ENCODE data around the gene JAK1. TPM values are rescaled to one million over a fixed set of nuclear protein-coding genes. Genes with fewer than 3 reads are reported as not detected.

Gene JAK1
- total and polyA plus RNA-seq, 8 donors: 15.5 to 89.8 (median 50.7) TPM

DNA sequence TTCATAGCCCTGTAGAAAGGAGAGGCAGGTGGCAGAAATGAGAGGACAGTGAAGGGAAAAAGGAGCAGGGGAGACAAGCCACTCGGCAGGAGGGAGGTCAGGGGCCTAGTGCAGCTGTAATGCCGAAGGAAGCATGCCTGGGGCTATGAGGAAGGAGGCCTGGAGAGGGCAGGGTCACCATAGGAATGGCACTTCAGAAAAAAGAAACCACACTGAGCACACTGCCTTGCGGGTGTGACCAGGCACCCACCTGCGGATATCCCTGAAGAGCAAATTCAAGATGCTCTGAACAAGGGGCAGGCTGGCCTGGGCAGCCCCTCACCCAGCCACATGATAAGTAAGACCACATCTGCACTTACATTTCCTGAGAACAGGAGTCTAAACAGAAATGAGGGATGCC is 104.7 kb downstream of the JAK1 start:
- Histone ChIP-seq H3K9me3 (no peaks in the 10 kb centered on the region), H3K27ac (no peak overlapping the region), H3K4me1 (peaks cover 0 to 4% (median 0%) of the 10 kb centered on the region in 3 donors), H3K27me3 (no peaks in the 10 kb centered on the region), H3K36me3 (peaks cover 0 to 43% (median 20%) of the 10 kb centered on the region in 3 donors), H3K4me3 (no peak overlapping the region)
- ATAC-seq: peak in 3 of 4 donors; percentile 67 to 74 (median 69)
- WGBS, 2 donors: 71 to 73% methylated on average over 4 of the region's 4 CpGs
- FAIRE-seq: no peak
- no peak for DNase-seq
- intact Hi-C loops (cut with DNase I): no loop called here
- TF ChIP-seq CTCF (IDR thresholded peaks at IDR 0.05): peak in 1 of 4 donors; percentile 10

- WGBS, 2 donors: 93 to 95% methylated on average over 4 of the region's 4 CpGs
- no peak for TF ChIP-seq CTCF (IDR thresholded peaks at IDR 0.05)
- no peaks in the 10 kb centered on the region for H3K27me3 ChIP-seq
- no peak overlapping the region for H3K27ac ChIP-seq
- H3K9me3 ChIP-seq: no peaks in the 10 kb centered on the region
- DNase-seq (no peak), FAIRE-seq (no peak), ATAC-seq (no peak)
- intact Hi-C loops (cut with DNase I): no loop called here
- H3K4me1 ChIP-seq: no peaks in the 10 kb centered on the region
- H3K36me3 ChIP-seq: peaks cover 0 to 52% (median 20%) of the 10 kb centered on the region in 3 donors
- no peak overlapping the region for H3K4me3 ChIP-seq
Measured at GRCh38 chr1:64857347-64857746, 109.0 kb downstream of the JAK1 start.

GRCh38 chr1:64856553-64856952 is 109.8 kb downstream of the JAK1 start:
- WGBS, 2 donors: 40 to 60% methylated on average over 10 of the region's 10 CpGs
- Histone ChIP-seq H3K4me1 (no peaks in the 10 kb centered on the region), H3K27ac (no peak overlapping the region), H3K36me3 (peaks cover 0 to 52% (median 20%) of the 10 kb centered on the region in 3 donors), H3K9me3 (no peaks in the 10 kb centered on the region), H3K27me3 (no peaks in the 10 kb centered on the region), H3K4me3 (no peak overlapping the region)
- DNase-seq (peak in 4 of 6 donors; percentile 44 to 74 (median 64)), ATAC-seq (peak; percentile 83 to 92 (median 86)), FAIRE-seq (no peak)
- no peak for TF ChIP-seq CTCF (IDR thresholded peaks at IDR 0.05)
- intact Hi-C loops (cut with DNase I): no loop called here

DNA sequence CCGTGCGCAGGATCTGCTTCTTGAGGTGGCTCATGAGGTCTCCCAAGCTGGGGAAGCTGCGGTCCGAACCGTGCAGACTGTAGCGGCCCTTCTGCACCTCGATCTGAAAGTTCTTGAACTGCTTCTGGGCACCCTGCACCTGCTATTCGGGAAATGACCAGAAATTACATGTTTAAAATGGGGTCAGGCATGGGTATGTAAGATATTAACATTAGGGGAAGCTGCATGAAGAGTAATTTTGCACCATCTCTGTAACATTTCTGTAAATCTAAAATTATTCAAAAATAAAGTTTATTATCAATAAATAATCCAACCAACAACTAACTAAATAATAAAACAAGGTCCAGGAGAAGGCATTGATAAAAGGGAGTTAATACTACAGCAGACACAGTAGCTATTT is 110.8 kb downstream of the JAK1 start:
- TF ChIP-seq CTCF (IDR thresholded peaks at IDR 0.05): no peak
- FAIRE-seq (no peak), DNase-seq (no peak), ATAC-seq (no peak)
- peaks cover 0 to 55% (median 20%) of the 10 kb centered on the region in 3 donors for H3K36me3 ChIP-seq
- no peaks in the 10 kb centered on the region for H3K9me3 ChIP-seq
- 86 to 97% methylated on average over 8 of the region's 8 CpGs for WGBS, 2 donors
- no peaks in the 10 kb centered on the region for H3K27me3 ChIP-seq
- intact Hi-C loops (cut with DNase I): no loop called here
- H3K4me3 ChIP-seq: no peak overlapping the region
- H3K4me1 ChIP-seq: no peaks in the 10 kb centered on the region
- H3K27ac ChIP-seq: no peak overlapping the region

GRCh38 chr1:64854674-64855073 is 111.7 kb downstream of the JAK1 start:
- no peak for ATAC-seq
- WGBS, 2 donors: 89 to 97% methylated on average over 5 of the region's 5 CpGs
- no peaks in the 10 kb centered on the region for H3K9me3 ChIP-seq
- peaks cover 0 to 58% (median 20%) of the 10 kb centered on the region in 3 donors for H3K36me3 ChIP-seq
- DNase-seq: no peak
- intact Hi-C loops (cut with DNase I): no loop called here
- no peak for TF ChIP-seq CTCF (IDR thresholded peaks at IDR 0.05)
- no peak overlapping the region for H3K27ac ChIP-seq
- no peaks in the 10 kb centered on the region for H3K4me1 ChIP-seq
- FAIRE-seq: no peak
- H3K27me3 ChIP-seq: no peaks in the 10 kb centered on the region
- H3K4me3 ChIP-seq: no peak overlapping the region

All from pancreas (tissue), 10 donors.